BJ (cell line): ENCODE measurements around the gene GFOD1. TPM values are rescaled to one million over a fixed set of nuclear protein-coding genes. Genes with fewer than 3 reads are reported as not detected.

Source experiments
- CTCF ChIA-PET: fragments of 350-600 bp; formaldehyde crosslinking; extraction: SDS; loops from one replicate; lab custom pipeline; 2021; ENCODE audit warnings: antibody characterized with exemption, inconsistent platforms; lab: Yijun Ruan, JAX
- POLR2A ChIA-PET: fragments of 300-600 bp; sonication (Branson Sonifier 250); formaldehyde crosslinking; extraction: SDS; loops from one replicate; lab custom pipeline; 2021; ENCODE audit warnings: antibody characterized with exemption; lab: Charles Lee
- DNase-seq: peaks from one replicate; pipeline ENCODE4 v3.0.0-alpha.2; 2011; ENCODE audit warnings: low read depth
- H3K27me3 ChIP-seq: 2 replicates; pipeline ENCODE4 v1.6.0; 2011; ENCODE audit warnings: low read length; ENCODE audit not compliant: control insufficient read depth, insufficient read depth
- H3K36me3 ChIP-seq: 2 replicates; pipeline ENCODE4 v1.5.1; 2011; ENCODE audit warnings: low read length; ENCODE audit not compliant: control insufficient read depth, insufficient read depth
- H3K4me3 ChIP-seq: 2 replicates; pipeline ENCODE4 v1.5.1; 2011; ENCODE audit warnings: low read depth, mild to moderate bottlenecking, control low read depth, low read length
- polyA plus RNA-seq: library from polyadenylated mRNA; depleted of rRNA; stranded (reverse); fragments of >200 nt; gene quantifications from 2 replicates; pipeline ENCODE4 v1.2.3, GENCODE V29; 2011
- TF ChIP-seq, protein P1 (sequence below): IDR thresholded peaks from 2 replicates; pipeline ENCODE4 v1.5.1; 2011; ENCODE audit warnings: low read depth, mild to moderate bottlenecking, control low read depth, inconsistent platforms, low read length, moderate library complexity; ENCODE audit not compliant: insufficient read depth

Gene GFOD1
- polyA plus RNA-seq, 1 experiment: 0.76 TPM

DNA sequence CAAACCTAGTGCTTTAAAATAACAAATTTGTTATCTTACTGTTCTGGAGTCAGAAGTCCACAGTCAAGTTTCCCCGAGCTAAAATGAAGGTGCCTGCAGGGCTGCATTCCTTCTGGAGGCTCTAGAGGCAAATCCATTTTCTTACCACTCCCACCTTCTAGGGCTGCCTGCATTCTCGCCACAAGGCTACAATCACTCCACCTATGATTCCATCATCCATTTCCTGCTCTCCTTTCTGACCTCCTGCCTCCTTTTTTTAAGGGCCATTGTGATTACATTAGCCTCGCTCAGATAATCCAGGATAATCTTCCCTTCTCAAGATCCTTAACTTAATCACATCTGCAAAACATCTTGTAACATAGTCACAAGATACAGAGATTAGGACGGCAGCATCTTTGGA is 44.6 kb upstream of the GFOD1 start:
- CTCF ChIA-PET: interaction anchor here (0.8 to 1.7 kb wide), 2 partner anchors 43 to 201 kb away, joined by 3 to 7 read pairs; partner anchors contain the start of gene SIRT5
- no peak for DNase-seq
- Histone ChIP-seq H3K36me3 (no peaks in the 10 kb centered on the region), H3K4me3 (no peak overlapping the region), H3K27me3 (0 out of 2 replicates have a peak, but pooled peaks cover 2% of the 10 kb centered on the region)
- POLR2A ChIA-PET: no interaction called here
- TF ChIP-seq, protein P1, sequence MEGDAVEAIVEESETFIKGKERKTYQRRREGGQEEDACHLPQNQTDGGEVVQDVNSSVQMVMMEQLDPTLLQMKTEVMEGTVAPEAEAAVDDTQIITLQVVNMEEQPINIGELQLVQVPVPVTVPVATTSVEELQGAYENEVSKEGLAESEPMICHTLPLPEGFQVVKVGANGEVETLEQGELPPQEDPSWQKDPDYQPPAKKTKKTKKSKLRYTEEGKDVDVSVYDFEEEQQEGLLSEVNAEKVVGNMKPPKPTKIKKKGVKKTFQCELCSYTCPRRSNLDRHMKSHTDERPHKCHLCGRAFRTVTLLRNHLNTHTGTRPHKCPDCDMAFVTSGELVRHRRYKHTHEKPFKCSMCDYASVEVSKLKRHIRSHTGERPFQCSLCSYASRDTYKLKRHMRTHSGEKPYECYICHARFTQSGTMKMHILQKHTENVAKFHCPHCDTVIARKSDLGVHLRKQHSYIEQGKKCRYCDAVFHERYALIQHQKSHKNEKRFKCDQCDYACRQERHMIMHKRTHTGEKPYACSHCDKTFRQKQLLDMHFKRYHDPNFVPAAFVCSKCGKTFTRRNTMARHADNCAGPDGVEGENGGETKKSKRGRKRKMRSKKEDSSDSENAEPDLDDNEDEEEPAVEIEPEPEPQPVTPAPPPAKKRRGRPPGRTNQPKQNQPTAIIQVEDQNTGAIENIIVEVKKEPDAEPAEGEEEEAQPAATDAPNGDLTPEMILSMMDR: no peak

GRCh38 chr6:13528777-13529343 is 41.5 kb upstream of the GFOD1 start:
- Histone ChIP-seq H3K36me3 (no peaks in the 10 kb centered on the region), H3K27me3 (no peaks in the 10 kb centered on the region), H3K4me3 (no peak overlapping the region)
- TF ChIP-seq, protein P1: no peak
- DNase-seq: no peak
- CTCF ChIA-PET: interaction anchor here (0.6 to 1.2 kb wide), 3 partner anchors 9 to 378 kb away, joined by 3 read pairs; no protein-coding TSS in a partner anchor
- POLR2A ChIA-PET: no interaction called here

- Histone ChIP-seq H3K36me3 (no peaks in the 10 kb centered on the region), H3K27me3 (no peaks in the 10 kb centered on the region), H3K4me3 (no peak overlapping the region)
- no peak for DNase-seq
- TF ChIP-seq, protein P1: no peak
- CTCF ChIA-PET: interaction anchor here (0.6 to 1.2 kb wide), 3 partner anchors 10 to 377 kb away, joined by 3 read pairs; no protein-coding TSS in a partner anchor
- POLR2A ChIA-PET: no interaction called here
These were observed 40.8 kb upstream of the GFOD1 start for GRCh38 chr6:13528232-13528631.

DNA sequence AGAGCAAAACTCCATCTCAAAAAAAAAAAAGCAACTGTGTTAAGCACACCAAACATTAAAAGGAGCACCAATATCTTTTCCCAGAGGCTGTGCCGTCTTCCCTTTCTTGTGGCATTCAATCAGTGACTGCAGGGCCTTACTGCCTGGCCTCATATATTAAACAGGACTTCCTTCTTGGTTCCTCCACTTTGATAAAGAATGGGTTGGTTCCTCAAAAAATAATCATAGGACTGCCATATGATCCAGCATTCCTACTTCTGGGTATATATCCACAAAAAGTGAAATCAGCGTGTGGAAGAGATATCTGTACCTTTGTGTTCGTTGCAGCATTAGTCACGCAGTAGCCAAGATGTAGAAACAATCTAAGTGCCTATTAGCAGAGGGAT is 40.3 kb upstream of the GFOD1 start:
- ChIA-PET POLR2A (no interaction called here), CTCF (interaction anchor here (1.9 kb wide), 1 partner anchor 10 kb away, joined by 9 read pairs; no protein-coding TSS in a partner anchor)
- Histone ChIP-seq H3K36me3 (no peaks in the 10 kb centered on the region), H3K27me3 (no peaks in the 10 kb centered on the region), H3K4me3 (no peak overlapping the region)
- TF ChIP-seq, protein P1: no peak
- DNase-seq: no peak

DNA sequence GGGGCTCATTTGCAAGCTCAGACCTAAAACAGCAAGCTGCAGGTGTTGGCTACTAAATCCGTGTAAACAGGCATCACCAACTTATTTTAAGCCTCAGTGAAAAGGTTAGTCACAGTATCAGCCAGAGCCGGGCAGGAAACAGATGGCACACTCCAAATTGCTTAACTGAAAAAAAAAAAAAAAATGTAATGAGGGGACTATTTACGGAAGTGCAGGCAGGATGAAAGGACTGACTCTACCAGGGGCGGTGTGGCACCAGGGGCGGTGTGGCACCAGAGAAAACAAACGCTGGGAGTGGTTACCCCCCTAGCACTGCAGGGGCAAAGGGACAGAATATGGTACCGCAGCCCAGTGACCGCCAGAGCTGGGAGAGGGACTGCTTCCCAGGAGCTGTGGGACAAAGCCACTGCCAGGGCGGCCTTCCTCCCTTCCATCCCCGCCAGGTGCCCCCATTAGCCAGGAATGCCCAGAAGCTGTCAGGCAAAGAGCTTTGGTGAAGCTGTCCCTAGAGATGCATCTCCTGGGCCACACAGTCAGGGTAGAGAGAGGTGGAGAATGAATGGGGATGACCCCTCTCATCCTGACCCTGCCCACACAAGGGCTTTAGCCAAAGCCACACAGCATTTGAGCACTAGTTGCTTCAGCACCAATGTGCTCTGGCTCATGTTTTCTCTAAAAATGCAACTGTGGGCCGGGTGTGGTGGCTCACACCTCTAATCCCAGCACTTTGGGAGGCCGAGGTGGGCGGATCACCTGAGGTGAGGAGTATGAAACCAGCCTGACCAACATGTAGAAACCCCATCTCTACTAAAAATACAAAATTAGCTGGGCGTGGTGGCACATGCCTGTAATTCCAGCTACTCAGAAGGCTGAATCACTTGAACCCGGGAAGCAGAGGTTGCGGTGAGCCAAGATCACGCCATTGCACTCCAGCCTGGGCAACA is 39.6 kb upstream of the GFOD1 start:
- TF ChIP-seq, protein P1: no peak
- Histone ChIP-seq H3K27me3 (no peaks in the 10 kb centered on the region), H3K36me3 (no peaks in the 10 kb centered on the region), H3K4me3 (no peak overlapping the region)
- ChIA-PET CTCF (interaction anchor here (0.9 to 1.9 kb wide), 2 partner anchors 11 to 12 kb away, joined by 3 to 9 read pairs; no protein-coding TSS in a partner anchor), POLR2A (no interaction called here)
- DNase-seq: no peak
